NCI-H1092 treated with DMSO at 0.1 percent for 48 hours (cell line): Measurements from ENCODE around the gene LIFR.

Experiments
- DNase-seq: peaks from one replicate; lab custom pipeline; 2025; lab: John Stamatoyannopoulos, UW

Gene LIFR

GRCh38 chr5:38465702-38466423 is 90.6 kb downstream of the LIFR start:
- no peak for DNase-seq

- DNase-seq, result no peak
Observed at GRCh38 chr5:38465061-38465460, 91.4 kb downstream of the LIFR start.

GRCh38 chr5:38463634-38464521 is 92.6 kb downstream of the LIFR start:
- DNase-seq, result no peak

GRCh38 chr5:38462976-38463633 is 93.3 kb downstream of the LIFR start:
- DNase-seq, result no peak

GRCh38 chr5:38458174-38458573 is 98.3 kb downstream of the LIFR start:
- no peak for DNase-seq

- DNase-seq, result peak; percentile 4
Observed at GRCh38 chr5:38456657-38457399, 99.6 kb downstream of the LIFR start.

- DNase-seq, result no peak
Observed at GRCh38 chr5:38455796-38456330, 100.6 kb downstream of the LIFR start.

- no peak for DNase-seq
Observed at GRCh38 chr5:38453921-38454320, 102.5 kb downstream of the LIFR start.

GRCh38 chr5:38453506-38453905 is 102.9 kb downstream of the LIFR start:
- no peak for DNase-seq

GRCh38 chr5:38452201-38452600 is 104.2 kb downstream of the LIFR start:
- DNase-seq, result no peak

- no peak for DNase-seq
Observed at GRCh38 chr5:38451074-38451725, 105.2 kb downstream of the LIFR start.

- DNase-seq, result no peak
Observed at GRCh38 chr5:38450627-38451026, 105.8 kb downstream of the LIFR start.

GRCh38 chr5:38448568-38449350 is 107.7 kb downstream of the LIFR start:
- DNase-seq, result no peak

- DNase-seq, result no peak
Observed at GRCh38 chr5:38447786-38448185, 108.7 kb downstream of the LIFR start.

GRCh38 chr5:38447056-38447455 is 109.4 kb downstream of the LIFR start:
- no peak for DNase-seq

- no peak for DNase-seq
Observed at GRCh38 chr5:38446029-38446522, 110.4 kb downstream of the LIFR start.

GRCh38 chr5:38445374-38446028 is 110.9 kb downstream of the LIFR start:
- no peak for DNase-seq

- DNase-seq, result no peak
Observed at GRCh38 chr5:38443390-38443789, 113.1 kb downstream of the LIFR start.

GRCh38 chr5:38442247-38442573 is 114.2 kb downstream of the LIFR start:
- DNase-seq, result no peak
